ENCODE results near the gene DMXL2. TPM values are rescaled to one million over a fixed set of nuclear protein-coding genes. Genes with fewer than 3 reads are reported as not detected.

The DMXL2 gene
- total RNA-seq, 3 donors from 2014 or later (not counting 1 experiment from before 2014, with no cell fraction given) = 6.4 to 12.4 (median 11.3) TPM

GRCh38 chr15:51634591-51635198 is 12.1 kb upstream of the DMXL2 start:
- Mint-ChIP-seq H3K27ac (no peak overlapping the region), H3K36me3 (no peaks in the 10 kb centered on the region), H3K9me3 (no peaks in the 10 kb centered on the region), H3K4me1 (peaks cover 6% of the 10 kb centered on the region in 2 donors), H3K4me3 (no peak overlapping the region), H3K27me3 (ENCODE audit: low read depth in 2 of 2) (peaks cover 6 to 7% of the 10 kb centered on the region in 2 donors)
- no peak for ATAC-seq
- TF ChIP-seq CTCF (IDR thresholded peaks at IDR 0.05) = no peak
- no peak for DNase-seq
- Histone ChIP-seq H3K4me3 (ENCODE audit: low read length) (no peak overlapping the region), H3K36me3 (ENCODE audit: control insufficient read depth, insufficient read depth, low read length) (no peaks in the 10 kb centered on the region), H3K4me1 (ENCODE audit: control insufficient read depth, insufficient read depth, low read length) (no peaks in the 10 kb centered on the region), H3K9me3 (ENCODE audit: control insufficient read depth, insufficient read depth, low read length) (no peaks in the 10 kb centered on the region), H3K27ac (ENCODE audit: low read length) (no peak overlapping the region), H3K27me3 (ENCODE audit: control insufficient read depth, insufficient read depth, low read length) (no peaks in the 10 kb centered on the region)
- 40% methylated on average over 2 of the region's 3 CpGs for WGBS (ENCODE audit: insufficient coverage)
- intact Hi-C loops (cut with micrococcal nuclease) = no loop called here

- H3K27me3 ChIP-seq (ENCODE audit: control insufficient read depth, insufficient read depth, low read length) = no peaks in the 10 kb centered on the region
- Mint-ChIP-seq H3K9me3 (no peaks in the 10 kb centered on the region), H3K4me1 (peaks cover 11% of the 10 kb centered on the region in 2 donors), H3K27ac (no peak overlapping the region), H3K36me3 (no peaks in the 10 kb centered on the region), H3K27me3 (ENCODE audit: low read depth in 2 of 2) (peaks cover 17 to 29% of the 10 kb centered on the region in 2 donors), H3K4me3 (no peak overlapping the region)
- 65% methylated on average over 1 of the region's 1 CpG for WGBS (ENCODE audit: insufficient coverage)
- peak in 1 of 2 donors; percentile 6 for DNase-seq
- peak overlapping the region; percentile 40 for H3K27ac ChIP-seq (ENCODE audit: low read length)
- no peaks in the 10 kb centered on the region for H3K36me3 ChIP-seq (ENCODE audit: control insufficient read depth, insufficient read depth, low read length)
- no peak for TF ChIP-seq CTCF (IDR thresholded peaks at IDR 0.05)
- no peak overlapping the region for H3K4me3 ChIP-seq (ENCODE audit: low read length)
- H3K9me3 ChIP-seq (ENCODE audit: control insufficient read depth, insufficient read depth, low read length) = no peaks in the 10 kb centered on the region
- H3K4me1 ChIP-seq (ENCODE audit: control insufficient read depth, insufficient read depth, low read length) = no peaks in the 10 kb centered on the region
- intact Hi-C loops (cut with micrococcal nuclease) = no loop called here
- ATAC-seq = peak in 2 of 3 donors; percentile 20 to 49
Observed at GRCh38 chr15:51629612-51630011, 7.0 kb upstream of the DMXL2 start.

GRCh38 chr15:51625236-51625635 is 2.7 kb upstream of the DMXL2 start:
- Histone ChIP-seq H3K4me1 (ENCODE audit: control insufficient read depth, insufficient read depth, low read length) (peaks cover 9% of the 10 kb centered on the region), H3K9me3 (ENCODE audit: control insufficient read depth, insufficient read depth, low read length) (no peaks in the 10 kb centered on the region), H3K36me3 (ENCODE audit: control insufficient read depth, insufficient read depth, low read length) (no peaks in the 10 kb centered on the region), H3K27me3 (ENCODE audit: control insufficient read depth, insufficient read depth, low read length) (no peaks in the 10 kb centered on the region), H3K4me3 (ENCODE audit: low read length) (no peak overlapping the region), H3K27ac (ENCODE audit: low read length) (no peak overlapping the region)
- ATAC-seq = no peak
- no peak overlapping the region for H3K27ac Mint-ChIP-seq
- peaks cover 30 to 32% of the 10 kb centered on the region in 2 donors for H3K4me1 Mint-ChIP-seq
- H3K9me3 Mint-ChIP-seq = no peaks in the 10 kb centered on the region
- H3K4me3 Mint-ChIP-seq = peak overlapping the region; percentile 68
- DNase-seq = no peak
- TF ChIP-seq CTCF (IDR thresholded peaks at IDR 0.05) = no peak
- H3K36me3 Mint-ChIP-seq = no peaks in the 10 kb centered on the region
- H3K27me3 Mint-ChIP-seq (ENCODE audit: low read depth in 2 of 2) = peaks cover 24 to 44% of the 10 kb centered on the region in 2 donors
- 44% methylated on average over 1 of the region's 1 CpG for WGBS (ENCODE audit: insufficient coverage)
- intact Hi-C loops (cut with micrococcal nuclease) = no loop called here

GRCh38 chr15:51624022-51624421 is 1.5 kb upstream of the DMXL2 start:
- Mint-ChIP-seq H3K27me3 (ENCODE audit: low read depth in 2 of 2) (peaks cover 24 to 45% of the 10 kb centered on the region in 2 donors), H3K4me3 (peak overlapping the region; percentile 57), H3K27ac (no peak overlapping the region), H3K36me3 (no peaks in the 10 kb centered on the region), H3K9me3 (no peaks in the 10 kb centered on the region), H3K4me1 (peaks cover 19 to 21% of the 10 kb centered on the region in 2 donors)
- intact Hi-C loops (cut with micrococcal nuclease) = no loop called here
- Histone ChIP-seq H3K27me3 (ENCODE audit: control insufficient read depth, insufficient read depth, low read length) (no peaks in the 10 kb centered on the region), H3K27ac (ENCODE audit: low read length) (no peak overlapping the region), H3K36me3 (ENCODE audit: control insufficient read depth, insufficient read depth, low read length) (no peaks in the 10 kb centered on the region), H3K9me3 (ENCODE audit: control insufficient read depth, insufficient read depth, low read length) (no peaks in the 10 kb centered on the region), H3K4me1 (ENCODE audit: control insufficient read depth, insufficient read depth, low read length) (peaks cover 9% of the 10 kb centered on the region), H3K4me3 (ENCODE audit: low read length) (no peak overlapping the region)
- ATAC-seq = no peak
- TF ChIP-seq CTCF (IDR thresholded peaks at IDR 0.05) = no peak
- 100% methylated on average over 2 of the region's 4 CpGs for WGBS (ENCODE audit: insufficient coverage)
- DNase-seq = no peak

Measured in natural killer cell (primary cell).